Measurements from ENCODE around the gene BDKRB2. TPM values are rescaled to one million over a fixed set of nuclear protein-coding genes. Genes with fewer than 3 reads are reported as not detected.

BDKRB2 gene
- total RNA-seq, 1 experiment from 2014 or later, result 0.15 TPM

DNA sequence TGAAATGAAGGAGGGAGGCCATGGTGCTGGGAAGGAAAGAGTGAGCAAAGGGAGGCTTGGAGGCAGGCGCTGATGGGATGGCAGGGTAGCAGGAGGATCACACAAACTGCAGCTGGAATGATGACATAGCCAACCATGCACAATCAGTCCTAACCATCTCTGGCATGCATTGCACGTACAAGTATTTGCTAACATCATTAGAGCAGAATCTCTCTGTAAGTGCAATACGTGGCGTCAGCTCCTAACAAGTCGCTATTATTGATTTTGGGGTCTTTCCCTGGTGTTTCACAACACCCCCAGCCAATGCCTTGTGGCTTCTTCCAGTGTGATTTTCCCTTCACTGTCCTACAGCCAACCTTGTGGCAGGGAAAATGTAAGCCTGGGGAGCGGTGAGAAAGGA is 69.9 kb downstream of the BDKRB2 start:
- Histone ChIP-seq H2BK5ac (ENCODE audit: insufficient read length, low read length) (no peak overlapping the region), H3K79me2 (ENCODE audit: insufficient read depth, low read length) (no peaks in the 10 kb centered on the region), H4K20me1 (ENCODE audit: control insufficient read depth, insufficient read depth, insufficient read length) (no peaks in the 10 kb centered on the region), H2AK5ac (ENCODE audit: insufficient read length, low read length) (no peak overlapping the region), H3K23me2 (ENCODE audit: insufficient read length, low read depth, low read length, poor library complexity, severe bottlenecking) (no peaks in the 10 kb centered on the region), H3K27ac (ENCODE audit: insufficient read length, low read depth, low read length) (no peak overlapping the region), H3T11ph (ENCODE audit: low read length) (no peak overlapping the region), H3K18ac (ENCODE audit: insufficient read length, low read depth, low read length) (no peak overlapping the region), H3K23ac (ENCODE audit: insufficient read length, low read depth, low read length) (no peak overlapping the region), H3K14ac (ENCODE audit: insufficient read depth, low read length) (no peak overlapping the region), H2BK12ac (ENCODE audit: insufficient read length, low read depth, low read length) (no peak overlapping the region), H3K79me1 (ENCODE audit: insufficient read depth, low read depth, low read length, poor library complexity, severe bottlenecking) (no peaks in the 10 kb centered on the region), H2BK15ac (ENCODE audit: low read depth, low read length) (no peak overlapping the region), H4K5ac (ENCODE audit: insufficient read length, low read depth, low read length) (no peak overlapping the region), H3K4ac (ENCODE audit: low read depth, low read length) (no peak overlapping the region), H4K91ac (ENCODE audit: insufficient read length, low read depth, low read length) (no peak overlapping the region), H4K8ac (replicated peaks; ENCODE audit: insufficient read length, low read depth, low read length) (no peak overlapping the region), H3K4me1 (ENCODE audit: insufficient read depth, low read length) (no peaks in the 10 kb centered on the region), H3K9ac (ENCODE audit: extremely low read depth, insufficient read length, low read length) (no peak overlapping the region), H2AFZ (ENCODE audit: low read length) (no peak overlapping the region), H2BK120ac (ENCODE audit: low read depth, low read length, poor library complexity, severe bottlenecking) (no peak overlapping the region), H3K9me3 (ENCODE audit: control insufficient read depth, low read depth, low read length) (no peaks in the 10 kb centered on the region), H3K27me3 (ENCODE audit: insufficient read depth, low read length) (no peaks in the 10 kb centered on the region), H2BK20ac (ENCODE audit: low read depth, low read length, poor library complexity, severe bottlenecking) (no peak overlapping the region), H3K56ac (ENCODE audit: insufficient read length, low read depth, low read length) (no peak overlapping the region), H3K4me2 (ENCODE audit: insufficient read depth, insufficient read length, low read length) (no peak overlapping the region)
- Mint-ChIP-seq H3K9me3 (peaks cover 28 to 32% of the 10 kb centered on the region in 2 experiments), H3K4me1 (peaks cover 10 to 14% of the 10 kb centered on the region in 2 experiments), H3K27ac (no peak overlapping the region; a peak in 1 of 7 replicates), H3K36me3 (ENCODE audit: insufficient read depth in 1 of 3, low read depth in 3 of 3) (peaks cover 9 to 21% (median 9%) of the 10 kb centered on the region in 3 experiments; a peak in 5 of 7 replicates), H3K4me3 (no peak overlapping the region), H3K27me3 (ENCODE audit: low read depth) (peaks cover 3% of the 10 kb centered on the region)
- no peak for TF ChIP-seq CTCF (conservative IDR thresholded peaks at IDR 0.05)
- no peak for DNase-seq
- WGBS (ENCODE audit: extremely low coverage, insufficient read length, low lambda C conversion rate), result no CpG with 5 or more reads among the region's 6 CpGs
